ENCODE results near the gene HRG. TPM values are rescaled to one million over a fixed set of nuclear protein-coding genes. Genes with fewer than 3 reads are reported as not detected.

Gene HRG
- total RNA-seq, 1 donor from 2014 or later: not detected

DNA sequence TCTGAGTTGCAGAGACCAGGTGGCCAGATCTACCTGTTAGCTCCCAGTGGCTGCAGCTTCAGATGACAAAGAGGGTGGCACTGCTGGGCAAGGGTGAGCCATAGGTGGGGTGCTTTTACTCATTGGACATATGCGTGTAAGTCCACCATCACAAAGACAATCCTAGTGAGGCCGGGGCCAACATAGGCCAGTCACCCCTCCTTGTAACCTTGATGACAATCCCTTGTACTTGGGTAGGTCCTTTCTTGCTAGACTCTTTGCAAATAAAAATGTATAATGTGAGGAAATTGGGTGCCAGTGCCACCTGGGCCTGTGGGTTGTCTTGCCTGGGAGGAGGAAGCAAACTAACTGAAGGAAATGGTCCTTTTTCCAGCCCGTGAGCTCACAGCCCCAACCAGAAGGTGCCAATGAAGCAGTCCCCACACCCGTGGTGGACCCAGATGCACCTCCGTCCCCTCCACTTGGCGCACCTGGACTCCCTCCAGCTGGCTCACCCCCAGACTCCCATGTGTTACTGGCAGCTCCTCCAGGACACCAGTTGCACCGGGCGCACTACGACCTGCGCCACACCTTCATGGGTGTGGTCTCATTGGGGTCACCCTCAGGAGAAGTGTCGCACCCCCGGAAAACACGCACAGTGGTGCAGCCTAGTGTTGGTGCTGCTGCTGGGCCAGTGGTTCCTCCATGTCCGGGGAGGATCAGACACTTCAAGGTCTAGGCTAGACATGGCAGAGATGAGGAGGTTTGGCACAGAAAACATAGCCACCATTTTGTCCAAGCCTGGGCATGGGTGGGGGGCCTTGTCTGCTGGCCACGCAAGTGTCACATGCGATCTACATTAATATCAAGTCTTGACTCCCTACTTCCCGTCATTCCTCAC, 45.4 kb upstream of the HRG start:
- Mint-ChIP-seq H3K27ac (ENCODE audit: unreplicated experiment) (no peak overlapping the region), H3K4me3 (ENCODE audit: unreplicated experiment) (no peak overlapping the region), H3K9me3 (ENCODE audit: unreplicated experiment) (no peaks in the 10 kb centered on the region), H3K4me1 (ENCODE audit: unreplicated experiment) (peaks cover 7% of the 10 kb centered on the region), H3K36me3 (ENCODE audit: unreplicated experiment) (no peaks in the 10 kb centered on the region), H3K27me3 (ENCODE audit: unreplicated experiment) (peaks cover 24% of the 10 kb centered on the region)
- no peak for DNase-seq (ENCODE audit: extremely low spot score, unreplicated experiment)
- TF ChIP-seq, protein P1, sequence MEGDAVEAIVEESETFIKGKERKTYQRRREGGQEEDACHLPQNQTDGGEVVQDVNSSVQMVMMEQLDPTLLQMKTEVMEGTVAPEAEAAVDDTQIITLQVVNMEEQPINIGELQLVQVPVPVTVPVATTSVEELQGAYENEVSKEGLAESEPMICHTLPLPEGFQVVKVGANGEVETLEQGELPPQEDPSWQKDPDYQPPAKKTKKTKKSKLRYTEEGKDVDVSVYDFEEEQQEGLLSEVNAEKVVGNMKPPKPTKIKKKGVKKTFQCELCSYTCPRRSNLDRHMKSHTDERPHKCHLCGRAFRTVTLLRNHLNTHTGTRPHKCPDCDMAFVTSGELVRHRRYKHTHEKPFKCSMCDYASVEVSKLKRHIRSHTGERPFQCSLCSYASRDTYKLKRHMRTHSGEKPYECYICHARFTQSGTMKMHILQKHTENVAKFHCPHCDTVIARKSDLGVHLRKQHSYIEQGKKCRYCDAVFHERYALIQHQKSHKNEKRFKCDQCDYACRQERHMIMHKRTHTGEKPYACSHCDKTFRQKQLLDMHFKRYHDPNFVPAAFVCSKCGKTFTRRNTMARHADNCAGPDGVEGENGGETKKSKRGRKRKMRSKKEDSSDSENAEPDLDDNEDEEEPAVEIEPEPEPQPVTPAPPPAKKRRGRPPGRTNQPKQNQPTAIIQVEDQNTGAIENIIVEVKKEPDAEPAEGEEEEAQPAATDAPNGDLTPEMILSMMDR (IDR thresholded peaks at IDR 0.05): no peak

DNA sequence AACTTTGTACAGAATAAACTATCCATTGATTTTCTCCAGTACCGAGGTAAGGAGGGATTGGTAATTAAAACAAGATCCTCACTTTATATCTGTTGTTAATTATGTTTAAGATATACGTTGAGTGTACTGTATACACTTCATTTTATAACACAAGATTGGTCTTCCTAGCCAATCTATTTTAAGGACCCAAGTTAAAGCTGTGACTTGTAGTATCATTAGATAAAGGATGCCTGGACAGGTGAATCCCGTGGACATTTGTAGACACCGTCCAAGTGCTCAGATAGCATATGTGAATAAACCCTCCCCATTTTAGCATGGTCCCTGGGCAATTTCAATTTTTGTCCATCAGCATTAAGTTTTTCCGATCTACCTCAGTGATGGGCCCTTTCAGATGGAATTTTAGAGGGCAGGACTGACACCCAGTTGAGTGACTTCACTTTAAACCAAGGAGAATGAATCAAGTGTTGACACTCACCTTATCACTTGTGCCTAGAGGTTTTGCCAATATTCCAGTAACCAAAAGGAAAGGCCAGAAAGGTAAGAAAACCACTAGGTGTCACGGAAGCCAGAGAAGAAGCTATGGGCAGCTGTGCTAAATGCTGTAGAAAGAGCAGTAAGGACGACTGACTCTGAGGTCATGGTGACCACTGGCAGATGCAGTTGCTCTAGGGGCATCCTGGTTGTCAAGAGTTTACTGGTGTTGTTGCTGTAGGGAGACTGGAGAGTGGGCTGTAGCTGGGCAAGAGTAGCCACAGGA, 43.7 kb upstream of the HRG start:
- Mint-ChIP-seq H3K4me1 (ENCODE audit: unreplicated experiment) (peaks cover 2% of the 10 kb centered on the region), H3K27me3 (ENCODE audit: unreplicated experiment) (peaks cover 24% of the 10 kb centered on the region), H3K36me3 (ENCODE audit: unreplicated experiment) (no peaks in the 10 kb centered on the region), H3K27ac (ENCODE audit: unreplicated experiment) (no peak overlapping the region), H3K4me3 (ENCODE audit: unreplicated experiment) (no peak overlapping the region), H3K9me3 (ENCODE audit: unreplicated experiment) (no peaks in the 10 kb centered on the region)
- no peak for DNase-seq (ENCODE audit: extremely low spot score, unreplicated experiment)
- TF ChIP-seq, protein P1 (IDR thresholded peaks at IDR 0.05): no peak

DNA sequence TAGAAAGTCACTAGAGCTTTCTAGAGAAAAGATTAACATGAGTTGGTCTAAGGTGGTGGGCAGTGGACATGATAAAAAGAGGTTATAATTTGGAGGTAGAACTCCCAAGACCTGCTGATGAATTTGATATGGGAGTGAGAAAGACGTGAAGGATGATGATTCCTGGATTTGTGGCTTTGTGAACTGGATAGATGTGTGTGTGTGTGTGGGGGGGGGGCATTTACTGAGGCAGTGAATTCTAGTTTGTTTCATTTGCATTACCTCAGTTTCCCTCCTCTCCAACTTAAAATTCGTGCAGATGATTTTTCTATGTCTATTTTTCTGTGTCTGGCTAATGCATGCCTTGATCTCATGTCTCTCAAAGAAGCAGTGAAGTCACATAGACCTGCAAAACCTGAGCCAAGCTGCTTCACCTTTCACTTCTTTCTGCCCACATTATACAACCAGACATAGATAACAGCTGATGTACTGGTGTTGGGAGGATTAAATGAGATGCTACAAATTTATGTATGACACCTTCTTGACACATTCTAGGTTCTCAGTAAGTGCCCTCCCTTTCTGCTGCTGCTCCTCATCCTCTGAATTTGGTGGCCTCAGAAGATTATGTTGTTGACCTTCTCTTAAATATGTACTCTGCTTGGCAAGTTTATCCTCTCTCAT, 43.0 kb upstream of the HRG start:
- H3K9me3 Mint-ChIP-seq (ENCODE audit: unreplicated experiment): no peaks in the 10 kb centered on the region
- no peak overlapping the region for H3K27ac Mint-ChIP-seq (ENCODE audit: unreplicated experiment)
- TF ChIP-seq, protein P1 (IDR thresholded peaks at IDR 0.05): no peak
- DNase-seq (ENCODE audit: extremely low spot score, unreplicated experiment): no peak
- H3K36me3 Mint-ChIP-seq (ENCODE audit: unreplicated experiment): no peaks in the 10 kb centered on the region
- no peak overlapping the region for H3K4me3 Mint-ChIP-seq (ENCODE audit: unreplicated experiment)
- H3K4me1 Mint-ChIP-seq (ENCODE audit: unreplicated experiment): no peaks in the 10 kb centered on the region
- peaks cover 22% of the 10 kb centered on the region for H3K27me3 Mint-ChIP-seq (ENCODE audit: unreplicated experiment)

DNA sequence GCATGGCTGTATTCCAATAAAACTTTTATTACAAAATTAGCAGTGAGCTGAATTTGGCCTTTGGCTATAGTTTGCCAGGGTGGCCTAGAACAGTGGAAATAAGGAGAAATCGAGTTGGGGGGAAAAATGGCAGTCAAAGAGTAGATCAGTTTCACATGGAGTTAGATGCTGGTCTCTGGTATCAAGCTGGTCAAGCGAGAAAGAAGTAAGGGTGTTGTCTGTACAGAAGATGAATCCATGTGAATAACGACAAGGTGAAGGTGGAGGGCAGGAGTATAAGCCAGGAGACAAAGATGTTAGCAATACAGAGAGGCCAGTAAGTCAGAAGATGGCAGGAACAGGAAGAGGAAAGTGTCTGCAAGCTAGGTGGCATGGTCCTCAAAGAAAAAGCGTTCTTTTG, 41.2 kb upstream of the HRG start:
- Mint-ChIP-seq H3K27ac (ENCODE audit: unreplicated experiment) (no peak overlapping the region), H3K4me1 (ENCODE audit: unreplicated experiment) (no peaks in the 10 kb centered on the region), H3K4me3 (ENCODE audit: unreplicated experiment) (no peak overlapping the region), H3K9me3 (ENCODE audit: unreplicated experiment) (no peaks in the 10 kb centered on the region), H3K36me3 (ENCODE audit: unreplicated experiment) (no peaks in the 10 kb centered on the region), H3K27me3 (ENCODE audit: unreplicated experiment) (peaks cover 30% of the 10 kb centered on the region)
- TF ChIP-seq, protein P1 (IDR thresholded peaks at IDR 0.05): no peak
- peak; percentile 5 for DNase-seq (ENCODE audit: extremely low spot score, unreplicated experiment)
